B cell (primary cell): ENCODE measurements around the gene MAPKBP1. TPM values are rescaled to one million over a fixed set of nuclear protein-coding genes. Genes with fewer than 3 reads are reported as not detected.

ENCODE experiments used
- ATAC-seq: fragments of 200-7000 bp; cut with Tn5 transposase; one replicate; pipeline ENCODE4 v1.10.0; 2021; ENCODE audit warnings: low read depth, mild to moderate bottlenecking, moderate number of reproducible peaks, moderate library complexity
- CTCF ChIA-PET: fragments of 350-600 bp; sonication (Branson Sonifier 250); formaldehyde crosslinking; loops from one replicate; lab custom pipeline; 2021; ENCODE audit warnings: antibody characterized with exemption, inconsistent platforms; lab: Charles Lee
- POLR2A ChIA-PET: fragments of 350-600 bp; sonication (Branson Sonifier 250); formaldehyde crosslinking; loops from one replicate; lab custom pipeline; 2021; ENCODE audit warnings: antibody characterized with exemption; lab: Charles Lee
- DNase-seq: peaks from one replicate; pipeline ENCODE4 v3.0.0; 2013
- H2AFZ ChIP-seq: 2 replicates; pipeline ENCODE4 v1.6.1; 2012; ENCODE audit warnings: mild to moderate bottlenecking, low read depth, low read length; ENCODE audit not compliant: insufficient read depth, poor library complexity, severe bottlenecking
- H3K27ac ChIP-seq, 2 donors: 1 replicate in 1 of 2; 2 replicates in 1 of 2; pipeline ENCODE4 v1.5.1; 2012 to 2013; ENCODE audit warnings: low read length in 2 of 2, mild to moderate bottlenecking in 2 of 2, moderate library complexity in 1 of 2
- H3K27me3 ChIP-seq, 4 experiments: fragments of 200-600 bp in 1 of 4; sonication (generic) in 1 of 4; replicated peaks in 1 of 4; 1 replicate in 2 of 4; 2 replicates in 2 of 4; pipeline versions ENCODE4 v1.6.1 to v1.7.0; 2013 to 2016; ENCODE audit warnings: low read length in 3 of 4, mild to moderate bottlenecking in 2 of 4, mixed read lengths in 1 of 4, moderate library complexity in 1 of 4; ENCODE audit not compliant: insufficient read depth in 4 of 4, control insufficient read depth in 3 of 4; ENCODE audit errors: control extremely low read depth in 1 of 4
- H3K36me3 ChIP-seq, 2 experiments: replicated peaks in 1 of 2; 1 replicate in 1 of 2; 2 replicates in 1 of 2; pipeline versions ENCODE4 v1.6.1 to v1.7.1; 2013; ENCODE audit warnings: low read length in 1 of 2; ENCODE audit not compliant: insufficient read depth in 2 of 2, control insufficient read depth in 1 of 2; ENCODE audit errors: control extremely low read depth in 1 of 2, extremely low read depth in 1 of 2
- H3K4me1 ChIP-seq, 2 donors: fragments of 200-600 bp in 1 of 2; sonication (generic) in 1 of 2; 1 replicate in 1 of 2; 2 replicates in 1 of 2; pipeline versions ENCODE4 v1.5.1 to v1.6.1; 2013 to 2017; ENCODE audit warnings: low read length in 2 of 2; ENCODE audit not compliant: control insufficient read depth in 2 of 2, insufficient read depth in 2 of 2
- H3K4me2 ChIP-seq: replicated peaks from 2 replicates; pipeline ENCODE3; 2012; ENCODE audit warnings: mild to moderate bottlenecking, low read depth, low read length; ENCODE audit not compliant: poor library complexity, severe bottlenecking
- H3K4me3 ChIP-seq, 5 experiments: fragments of 200-600 bp in 1 of 5; sonication (generic) in 1 of 5; 1 replicate in 3 of 5; 2 replicates in 2 of 5; pipeline versions ENCODE4 v1.5.1 to v1.7.0; 2011 to 2016; ENCODE audit warnings: low read length in 4 of 5, mild to moderate bottlenecking in 4 of 5, low read depth in 2 of 5, control low read depth in 1 of 5, moderate library complexity in 1 of 5; ENCODE audit not compliant: insufficient read depth in 1 of 5; ENCODE audit errors: control extremely low read depth in 1 of 5, extremely low read depth in 1 of 5
- H3K79me2 ChIP-seq: fragments of 200-600 bp; sonication (generic); one replicate; pipeline ENCODE4 v1.6.0; 2016; ENCODE audit warnings: low read length; ENCODE audit not compliant: control insufficient read depth, insufficient read depth
- H3K9ac ChIP-seq: fragments of 200-600 bp; sonication (generic); 2 replicates; pipeline ENCODE4 v1.6.1; 2017; ENCODE audit warnings: mild to moderate bottlenecking, low read length, moderate library complexity
- H3K9me3 ChIP-seq, 3 donors: one replicate each; pipeline versions ENCODE4 v1.6.1 to v1.7.1; 2013; ENCODE audit warnings: low read length in 2 of 3; ENCODE audit not compliant: control insufficient read depth in 2 of 3, insufficient read depth in 1 of 3; ENCODE audit errors: control extremely low read depth in 1 of 3
- H4K20me1 ChIP-seq: 2 replicates; pipeline ENCODE4 v1.6.0; 2012; ENCODE audit warnings: mild to moderate bottlenecking, low read length; ENCODE audit not compliant: insufficient read depth, control insufficient read depth, poor library complexity, severe bottlenecking
- H3K27ac Mint-ChIP-seq: one replicate; pipeline ENCODE4 v1.8.0; 2021; ENCODE audit warnings: mixed read lengths
- H3K27me3 Mint-ChIP-seq: one replicate; pipeline ENCODE4 v1.8.0; 2021; ENCODE audit warnings: mixed read lengths
- H3K4me1 Mint-ChIP-seq: one replicate; pipeline ENCODE4 v1.8.0; 2021; ENCODE audit warnings: mixed read lengths
- H3K4me3 Mint-ChIP-seq: one replicate; pipeline ENCODE4 v1.8.0; 2021; ENCODE audit warnings: mixed read lengths
- H3K9me3 Mint-ChIP-seq: one replicate; pipeline ENCODE4 v1.8.0; 2022; ENCODE audit warnings: mixed read lengths; ENCODE audit not compliant: insufficient read depth
- EZH2 ChIP-seq: IDR thresholded peaks from 2 replicates; pipeline ENCODE4 v1.6.1; 2012; ENCODE audit warnings: borderline replicate concordance, low read depth, mild to moderate bottlenecking, moderate library complexity, low read length; ENCODE audit not compliant: insufficient read depth, poor library complexity, severe bottlenecking
- WGBS: methylation state at CpG from one replicate; pipeline ENCODE4 v1.1.5; 2013; ENCODE audit warnings: missing lambda C conversion rate; ENCODE audit not compliant: insufficient coverage; 5-methylcytosine and 5-hydroxymethylcytosine counted together
- intact Hi-C: fragments of 100-400 bp; cut with micrococcal nuclease; formaldehyde crosslinking; loops from one replicate; pipeline ENCODE4 v1.10.0; 2022
- polyA plus RNA-seq: library from polyadenylated mRNA; depleted of rRNA; stranded (reverse); fragments of >200 nt; gene quantifications from 2 replicates; pipeline ENCODE4 v1.2.3, GENCODE V29; 2012
- total RNA-seq, 2 donors: library from RNA; stranded (reverse); fragments of 120-200 nt in 1 of 2; gene quantifications; 1 replicate in 1 of 2; 2 replicates in 1 of 2; pipeline versions ENCODE4 v1.2.3 to v1.2.4, GENCODE V29; 2013 to 2022
- TF ChIP-seq, protein P1 (sequence below): fragments of 200-600 bp; IDR thresholded peaks from one replicate; pipeline ENCODE4 v1.8.0; 2022; ENCODE audit warnings: antibody characterized with exemption, mild to moderate bottlenecking

The MAPKBP1 gene
- total and polyA plus RNA-seq, 2 donors (not counting 1 experiment from before 2014, with no cell fraction given): 14.1 to 59.2 TPM

DNA sequence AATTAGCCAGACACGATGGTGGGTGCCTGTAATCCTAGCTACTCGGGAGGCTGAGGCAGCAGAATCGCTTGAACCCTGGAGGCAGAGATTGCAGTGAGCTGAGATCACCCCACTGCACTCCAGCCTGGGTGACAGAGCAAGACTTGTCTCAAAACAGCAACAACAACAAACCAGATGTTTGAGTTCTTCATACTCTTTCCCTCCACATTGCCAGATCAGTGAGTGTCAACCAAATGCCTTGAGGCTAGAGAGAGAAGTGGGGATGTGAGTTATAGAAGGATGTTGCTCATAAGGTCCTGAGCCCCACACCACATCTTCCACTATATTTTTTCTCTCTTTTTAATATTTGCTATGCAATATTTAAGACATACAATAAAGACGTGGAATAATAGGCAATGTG is 19.8 kb downstream of the MAPKBP1 start:
- Histone ChIP-seq H3K9me3 (peaks cover 0 to 3% (median 0%) of the 10 kb centered on the region in 3 donors), H3K4me2 (no peak overlapping the region), H3K79me2 (peaks cover 32% of the 10 kb centered on the region), H3K27ac (no peak overlapping the region), H3K9ac (no peak overlapping the region), H2AFZ (no peak overlapping the region), H3K27me3 (no peaks in the 10 kb centered on the region), H3K4me3 (no peak overlapping the region), H3K4me1 (peaks cover 23 to 34% of the 10 kb centered on the region in 2 donors), H4K20me1 (peaks cover 7% of the 10 kb centered on the region), H3K36me3 (peaks cover 0 to 2% of the 10 kb centered on the region in 2 experiments)
- WGBS: 97% methylated on average over 3 of the region's 4 CpGs
- TF ChIP-seq EZH2: no peak
- TF ChIP-seq, protein P1, sequence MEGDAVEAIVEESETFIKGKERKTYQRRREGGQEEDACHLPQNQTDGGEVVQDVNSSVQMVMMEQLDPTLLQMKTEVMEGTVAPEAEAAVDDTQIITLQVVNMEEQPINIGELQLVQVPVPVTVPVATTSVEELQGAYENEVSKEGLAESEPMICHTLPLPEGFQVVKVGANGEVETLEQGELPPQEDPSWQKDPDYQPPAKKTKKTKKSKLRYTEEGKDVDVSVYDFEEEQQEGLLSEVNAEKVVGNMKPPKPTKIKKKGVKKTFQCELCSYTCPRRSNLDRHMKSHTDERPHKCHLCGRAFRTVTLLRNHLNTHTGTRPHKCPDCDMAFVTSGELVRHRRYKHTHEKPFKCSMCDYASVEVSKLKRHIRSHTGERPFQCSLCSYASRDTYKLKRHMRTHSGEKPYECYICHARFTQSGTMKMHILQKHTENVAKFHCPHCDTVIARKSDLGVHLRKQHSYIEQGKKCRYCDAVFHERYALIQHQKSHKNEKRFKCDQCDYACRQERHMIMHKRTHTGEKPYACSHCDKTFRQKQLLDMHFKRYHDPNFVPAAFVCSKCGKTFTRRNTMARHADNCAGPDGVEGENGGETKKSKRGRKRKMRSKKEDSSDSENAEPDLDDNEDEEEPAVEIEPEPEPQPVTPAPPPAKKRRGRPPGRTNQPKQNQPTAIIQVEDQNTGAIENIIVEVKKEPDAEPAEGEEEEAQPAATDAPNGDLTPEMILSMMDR: no peak
- ChIA-PET POLR2A (interaction anchor here (0.5 kb wide), 1 partner anchor 114 kb away, joined by 7 read pairs; no protein-coding TSS in a partner anchor), CTCF (interaction anchor here (1.3 to 5.1 kb wide), 3 partner anchors 16 to 21 kb away, joined by 4 to 35 read pairs (median 12); partner anchors contain the start of gene MAPKBP1)
- Mint-ChIP-seq H3K4me3 (no peak overlapping the region), H3K27ac (no peak overlapping the region), H3K9me3 (no peaks in the 10 kb centered on the region), H3K27me3 (no peaks in the 10 kb centered on the region), H3K4me1 (peaks cover 49% of the 10 kb centered on the region)
- DNase-seq (no peak), ATAC-seq (no peak)
- intact Hi-C loops: no loop called here

DNA sequence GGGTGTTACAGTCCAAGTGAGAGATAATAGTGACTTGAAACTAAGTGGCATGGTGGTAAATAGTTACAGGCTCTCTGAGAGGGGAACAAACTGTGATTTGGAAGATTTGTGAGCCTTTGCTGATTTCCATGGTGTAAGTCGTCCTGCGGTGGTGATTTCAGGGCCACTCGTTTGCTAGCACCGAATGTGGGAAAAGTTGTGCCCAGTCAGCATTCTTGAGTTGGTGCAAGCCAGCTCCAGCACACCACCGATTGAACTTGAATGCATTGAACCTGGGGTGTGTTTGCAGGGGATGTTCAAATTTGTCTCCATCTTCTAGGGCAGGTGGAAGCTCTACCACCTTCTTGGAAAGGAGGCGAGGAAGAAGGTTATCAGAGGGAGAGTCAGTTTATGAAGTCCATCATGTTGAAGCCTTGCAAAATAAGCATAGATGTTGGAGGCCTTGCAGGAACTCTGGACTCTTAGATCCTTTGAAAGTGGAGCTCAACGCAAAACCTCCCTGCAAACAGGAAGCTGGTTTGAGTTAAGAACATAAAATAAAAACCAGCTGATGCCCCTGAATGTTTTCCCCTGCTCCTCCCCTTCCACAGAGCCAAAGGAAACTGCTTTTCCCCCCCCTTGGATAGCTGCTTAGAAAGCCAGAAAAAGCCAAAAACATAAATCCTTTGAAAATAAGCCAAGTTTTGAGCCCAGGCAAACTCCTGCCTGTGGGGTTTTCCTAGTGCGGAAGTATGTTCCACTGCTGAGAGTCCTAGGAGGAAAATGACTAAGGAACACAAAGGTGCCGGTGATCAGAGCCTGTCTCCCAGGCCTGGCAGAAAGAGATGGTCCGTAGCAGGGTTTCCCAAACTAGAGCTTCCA is 21.9 kb downstream of the MAPKBP1 start:
- no peak for ATAC-seq
- no peaks in the 10 kb centered on the region for H3K27me3 Mint-ChIP-seq
- Histone ChIP-seq H3K36me3 (peaks cover 2 to 13% of the 10 kb centered on the region in 2 experiments), H3K4me2 (no peak overlapping the region), H3K4me1 (peaks cover 6 to 18% of the 10 kb centered on the region in 2 donors), H4K20me1 (no peaks in the 10 kb centered on the region), H3K79me2 (peaks cover 10% of the 10 kb centered on the region), H3K9ac (no peak overlapping the region), H3K4me3 (no peak overlapping the region), H3K27me3 (no peaks in the 10 kb centered on the region), H3K27ac (no peak overlapping the region), H3K9me3 (peaks cover 0 to 3% (median 0%) of the 10 kb centered on the region in 3 donors), H2AFZ (no peak overlapping the region)
- TF ChIP-seq, protein P1: no peak
- no peak for TF ChIP-seq EZH2
- 71% methylated on average over 8 of the region's 10 CpGs for WGBS
- intact Hi-C loops: no loop called here
- no peaks in the 10 kb centered on the region for H3K9me3 Mint-ChIP-seq
- ChIA-PET CTCF (interaction anchor here (2.2 to 5.1 kb wide), 3 partner anchors 11 to 23 kb away, joined by 7 to 35 read pairs (median 12); partner anchors contain the start of gene MAPKBP1), POLR2A (no interaction called here)
- H3K27ac Mint-ChIP-seq: peak overlapping the region; percentile 16
- no peak overlapping the region for H3K4me3 Mint-ChIP-seq
- peaks cover 30% of the 10 kb centered on the region for H3K4me1 Mint-ChIP-seq
- no peak for DNase-seq
